A549 (cell line): ENCODE measurements around the gene DSTYK. TPM values are rescaled to one million over a fixed set of nuclear protein-coding genes. Genes with fewer than 3 reads are reported as not detected.

Experiments used
- ATAC-seq, 2 experiments: fragments of 200-7000 bp in 1 of 2; fragments of >200 bp in 1 of 2; cut with Nextera tagmentation in 1 of 2; cut with Tn5 transposase in 1 of 2; 3 replicates each; pipeline versions ENCODE4 v1.8.0 to v1.9.1; 2018 to 2020; ENCODE audit warnings: mild to moderate bottlenecking in 1 of 2, moderate library complexity in 1 of 2
- CTCF ChIA-PET: fragments of 300-600 bp; sonication (Branson Sonifier 250); formaldehyde crosslinking; extraction: SDS; loops from one replicate; lab custom pipeline; 2021; ENCODE audit warnings: antibody characterized with exemption, inconsistent platforms; lab: Yijun Ruan, JAX
- POLR2A ChIA-PET: fragments of 350-600 bp; formaldehyde crosslinking; extraction: SDS; loops from one replicate; lab custom pipeline; 2021; ENCODE audit warnings: antibody characterized with exemption, inconsistent platforms; lab: Yijun Ruan, JAX
- DNase-seq, 2 experiments: peaks; one replicate each; pipeline versions ENCODE4 v3.0.0 to v3.0.0-alpha.2; 2011 to 2016; ENCODE audit warnings: low read depth in 1 of 2, low spot score in 1 of 2
- FAIRE-seq: peaks from 2 replicates; lab custom pipeline; 2011; peaks lifted over from hg19 to GRCh38; lab: Jason Lieb, UNC
- H3K27ac ChIP-seq, 2 experiments: fragments of >200 bp; sonication (Bioruptor Twin); formaldehyde crosslinking; 3 replicates each; pipeline ENCODE4 v1.5.1; 2016 to 2017
- H3K4me1 ChIP-seq: fragments of >200 bp; sonication (Bioruptor Twin); formaldehyde crosslinking; 3 replicates; pipeline ENCODE4 v1.6.1; 2016
- H3K4me2 ChIP-seq: fragments of >200 bp; sonication (Bioruptor Twin); formaldehyde crosslinking; 3 replicates; pipeline ENCODE4 v1.6.1; 2016
- H3K4me3 ChIP-seq: fragments of >200 bp; sonication (Bioruptor Twin); formaldehyde crosslinking; 3 replicates; pipeline ENCODE4 v1.5.1; 2016
- H3K9me3 ChIP-seq: fragments of >200 bp; sonication (Bioruptor Twin); formaldehyde crosslinking; 3 replicates; pipeline ENCODE4 v1.6.1; 2016
- CHD2 ChIP-seq: fragments of 150-350 bp; IDR thresholded peaks from 2 replicates; pipeline ENCODE4 v1.6.1; 2014; ENCODE audit warnings: low read length; ENCODE audit not compliant: partially characterized antibody
- CHD4 ChIP-seq: fragments of 200-600 bp; sonication (generic); IDR thresholded peaks from 2 replicates; pipeline ENCODE4 v1.6.1; 2016; ENCODE audit warnings: antibody characterized with exemption, mild to moderate bottlenecking, borderline replicate concordance
- ELK1 ChIP-seq: fragments of 150-350 bp; IDR thresholded peaks from 2 replicates; pipeline ENCODE4 v1.6.1; 2014; ENCODE audit warnings: low read depth, mild to moderate bottlenecking, low read length
- ESRRA ChIP-seq: fragments of 150-350 bp; IDR thresholded peaks from 2 replicates; pipeline ENCODE4 v1.6.1; 2014; ENCODE audit warnings: mild to moderate bottlenecking, low read length, borderline replicate concordance
- FOSB ChIP-seq: fragments of 250-450 bp; sonication (Bioruptor Pico); IDR thresholded peaks from 2 replicates; pipeline ENCODE4 v1.5.0; 2020; ENCODE audit warnings: mild to moderate bottlenecking, moderate library complexity
- FOXS1 ChIP-seq: fragments of 250-450 bp; sonication (Bioruptor Pico); IDR thresholded peaks from 2 replicates; pipeline ENCODE4 v1.5.0; 2020; ENCODE audit warnings: mild to moderate bottlenecking, moderate library complexity
- GATA3 ChIP-seq: IDR thresholded peaks from 2 replicates; pipeline ENCODE4 v1.6.1; 2012; ENCODE audit warnings: borderline replicate concordance
- HDAC2 ChIP-seq: fragments of 200-600 bp; sonication (generic); IDR thresholded peaks from 2 replicates; pipeline ENCODE4 v1.6.1; 2016
- HES2 ChIP-seq: fragments of >200 bp; sonication (Bioruptor Twin); formaldehyde crosslinking; IDR thresholded peaks from 2 replicates; pipeline ENCODE4 v1.6.1; 2016
- HMGXB4 ChIP-seq: fragments of 250-450 bp; sonication (Bioruptor Pico); IDR thresholded peaks from 2 replicates; pipeline ENCODE4 v1.5.0; 2021; ENCODE audit warnings: mild to moderate bottlenecking, moderate library complexity, borderline replicate concordance
- HOXB5 ChIP-seq: fragments of 250-450 bp; sonication (Bioruptor Pico); IDR thresholded peaks from 2 replicates; pipeline ENCODE4 v1.5.0; 2020; ENCODE audit warnings: mild to moderate bottlenecking, moderate library complexity
- NPAS2 ChIP-seq: fragments of 250-450 bp; sonication (Bioruptor Pico); IDR thresholded peaks from 2 replicates; pipeline ENCODE4 v1.8.0; 2022; ENCODE audit warnings: mild to moderate bottlenecking, moderate library complexity, borderline replicate concordance
- NR3C1 ChIP-seq: fragments of >200 bp; sonication (Bioruptor Twin); formaldehyde crosslinking; IDR thresholded peaks from 3 replicates; pipeline ENCODE4 v1.6.1; 2017
- PHF8 ChIP-seq: fragments of 200-600 bp; sonication (generic); IDR thresholded peaks from 2 replicates; pipeline ENCODE4 v1.6.1; 2016; ENCODE audit warnings: low read depth, mild to moderate bottlenecking, antibody characterized with exemption, moderate library complexity, borderline replicate concordance
- POLR2AphosphoS2 ChIP-seq: conservative IDR thresholded peaks from 2 replicates; pipeline ENCODE4 v1.6.1; 2012; ENCODE audit warnings: low read length, improper control_type of control experiment, inconsistent platforms
- RAD21 ChIP-seq, 2 experiments: fragments of >200 bp in 1 of 2; sonication (Bioruptor Twin) in 1 of 2; formaldehyde crosslinking in 1 of 2; IDR thresholded peaks in 1 of 2; conservative IDR thresholded peaks in 1 of 2; 2 replicates in 1 of 2; 3 replicates in 1 of 2; pipeline ENCODE4 v1.6.1; 2012 to 2018; ENCODE audit warnings: inconsistent platforms in 1 of 2
- TP53 ChIP-seq: fragments of 250-450 bp; sonication (Bioruptor Pico); IDR thresholded peaks from 2 replicates; pipeline ENCODE4 v1.5.0; 2021; ENCODE audit warnings: mild to moderate bottlenecking, moderate library complexity
- ZC3H11A ChIP-seq: fragments of 450-650 bp; IDR thresholded peaks from 2 replicates; pipeline ENCODE4 v1.6.1; 2014; ENCODE audit warnings: antibody characterized with exemption, mild to moderate bottlenecking
- ZNF302 ChIP-seq: fragments of 250-450 bp; sonication (Bioruptor Pico); IDR thresholded peaks from 2 replicates; pipeline ENCODE4 v1.9.0; 2021; ENCODE audit warnings: inconsistent platforms, mild to moderate bottlenecking, moderate library complexity
- WGBS: methylation state at CpG from one replicate; pipeline ENCODE4 v1.1.6; 2017; ENCODE audit errors: missing lambda C conversion rate; 5-methylcytosine and 5-hydroxymethylcytosine counted together
- polyA plus RNA-seq, 4 experiments: library from polyadenylated mRNA; depleted of rRNA in 3 of 4; stranded (reverse); fragments of >200 nt; fragmentation: RNase III in 1 of 4; extraction: RNeasy Plus Mini Kit Qiagen cat#74134 plus additional on column Dnase treatment in 1 of 4; gene quantifications; 2 replicates in 3 of 4; 3 replicates in 1 of 4; pipeline ENCODE4 v1.2.3, GENCODE V29; 2011 to 2017
- TF ChIP-seq, protein P1 (sequence below): IDR thresholded peaks from 2 replicates; pipeline ENCODE4 v1.6.1; 2012; ENCODE audit warnings: low read depth, borderline replicate concordance
- TF ChIP-seq, protein P2 (sequence below): fragments of >200 bp; sonication (Bioruptor Twin); formaldehyde crosslinking; IDR thresholded peaks from 3 replicates; pipeline ENCODE4 v1.5.1; 2016
- TF ChIP-seq, protein P3 (sequence below): IDR thresholded peaks from 2 replicates; pipeline ENCODE4 v1.6.1; 2012
- TF ChIP-seq, protein P4 (sequence below): IDR thresholded peaks from 2 replicates; pipeline ENCODE4 v1.6.1; 2012

The DSTYK gene
- polyA plus RNA-seq, 2 of the 4 experiments (the other 2 are of a cell fraction): 8.6 to 9.0 TPM

DNA sequence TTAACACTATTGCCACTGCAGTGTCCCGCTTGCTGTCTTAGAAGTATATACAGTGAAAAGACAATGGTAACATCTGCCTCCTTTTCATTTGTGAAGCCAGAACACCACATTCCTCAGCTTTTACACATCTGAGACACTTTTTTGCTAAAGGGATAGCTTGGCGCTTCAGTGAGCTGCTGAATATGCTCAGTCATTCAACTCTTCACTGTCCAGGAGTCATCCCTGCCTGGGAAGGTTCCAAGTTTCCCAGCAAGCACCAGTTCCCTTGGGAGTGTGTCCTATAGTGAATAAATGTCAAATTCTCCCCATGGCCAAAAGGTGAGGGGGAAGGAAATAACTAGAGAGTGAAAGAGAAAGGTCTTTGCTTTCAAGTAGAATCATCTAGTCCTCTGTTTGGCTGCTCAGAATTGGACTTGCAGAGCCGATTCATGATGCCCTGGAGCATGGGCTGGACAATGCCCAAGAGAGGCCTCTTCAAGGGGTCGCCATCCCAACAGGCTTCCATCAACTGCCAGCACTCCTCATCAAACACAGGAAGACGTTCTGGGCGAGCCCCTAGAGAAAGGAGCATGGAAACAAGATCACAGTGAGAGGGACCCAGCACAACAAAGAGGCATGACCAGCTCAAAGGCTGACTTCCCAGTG is 64.2 kb downstream of the DSTYK start:
- FAIRE-seq (no peak), DNase-seq (peak in 1 of 2 experiments; percentile 43), ATAC-seq (peak; percentile 20 to 70; a peak in 4 of 6 replicates)
- Histone ChIP-seq H3K27ac (peak overlapping the region; percentile 25 to 66; a peak in 4 of 6 replicates), H3K4me1 (peaks cover 25% of the 10 kb centered on the region), H3K9me3 (no peaks in the 10 kb centered on the region), H3K4me3 (no peak overlapping the region), H3K4me2 (peak overlapping the region; percentile 12; the same call in 1 of the 3 replicates)
- POLR2A ChIA-PET: no interaction called here
- CTCF ChIA-PET: interaction anchor here (1.0 to 2.0 kb wide), 8 partner anchors 12 to 158 kb away, joined by 3 to 8 read pairs (median 4); partner anchors contain the start of gene RBBP5
- TF ChIP-seq HDAC2 (no peak), NPAS2 (CRISPR knock-in tag) (no peak), FOSB (CRISPR knock-in tag) (no peak), NR3C1 (no peak), POLR2AphosphoS2 (no peak), ZC3H11A (no peak), TP53 (CRISPR knock-in tag) (no peak), FOXS1 (CRISPR knock-in tag) (no peak), CHD2 (no peak), CHD4 (no peak), ELK1 (no peak)
- TF ChIP-seq, protein P1, sequence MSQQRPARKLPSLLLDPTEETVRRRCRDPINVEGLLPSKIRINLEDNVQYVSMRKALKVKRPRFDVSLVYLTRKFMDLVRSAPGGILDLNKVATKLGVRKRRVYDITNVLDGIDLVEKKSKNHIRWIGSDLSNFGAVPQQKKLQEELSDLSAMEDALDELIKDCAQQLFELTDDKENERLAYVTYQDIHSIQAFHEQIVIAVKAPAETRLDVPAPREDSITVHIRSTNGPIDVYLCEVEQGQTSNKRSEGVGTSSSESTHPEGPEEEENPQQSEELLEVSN: no peak
- TF ChIP-seq, protein P2, sequence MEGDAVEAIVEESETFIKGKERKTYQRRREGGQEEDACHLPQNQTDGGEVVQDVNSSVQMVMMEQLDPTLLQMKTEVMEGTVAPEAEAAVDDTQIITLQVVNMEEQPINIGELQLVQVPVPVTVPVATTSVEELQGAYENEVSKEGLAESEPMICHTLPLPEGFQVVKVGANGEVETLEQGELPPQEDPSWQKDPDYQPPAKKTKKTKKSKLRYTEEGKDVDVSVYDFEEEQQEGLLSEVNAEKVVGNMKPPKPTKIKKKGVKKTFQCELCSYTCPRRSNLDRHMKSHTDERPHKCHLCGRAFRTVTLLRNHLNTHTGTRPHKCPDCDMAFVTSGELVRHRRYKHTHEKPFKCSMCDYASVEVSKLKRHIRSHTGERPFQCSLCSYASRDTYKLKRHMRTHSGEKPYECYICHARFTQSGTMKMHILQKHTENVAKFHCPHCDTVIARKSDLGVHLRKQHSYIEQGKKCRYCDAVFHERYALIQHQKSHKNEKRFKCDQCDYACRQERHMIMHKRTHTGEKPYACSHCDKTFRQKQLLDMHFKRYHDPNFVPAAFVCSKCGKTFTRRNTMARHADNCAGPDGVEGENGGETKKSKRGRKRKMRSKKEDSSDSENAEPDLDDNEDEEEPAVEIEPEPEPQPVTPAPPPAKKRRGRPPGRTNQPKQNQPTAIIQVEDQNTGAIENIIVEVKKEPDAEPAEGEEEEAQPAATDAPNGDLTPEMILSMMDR: no peak
- 68% methylated on average over 6 of the region's 6 CpGs for WGBS

GRCh38 chr1:205144751-205145150 is 66.8 kb downstream of the DSTYK start:
- CTCF ChIA-PET: interaction anchor here (0.8 to 2.9 kb wide), 7 partner anchors 13 to 156 kb away, joined by 3 to 19 read pairs (median 4); partner anchors contain the start of gene RBBP5
- no peak for FAIRE-seq
- WGBS: 13% methylated on average over 1 of the region's 1 CpG
- H3K4me2 ChIP-seq: peak overlapping the region; percentile 36
- TF ChIP-seq NR3C1: no peak
- TF ChIP-seq ESRRA: no peak
- no peak for TF ChIP-seq ZNF302 (CRISPR knock-in tag)
- TF ChIP-seq HES2: no peak
- TF ChIP-seq HOXB5 (CRISPR knock-in tag): no peak
- TF ChIP-seq, protein P3, sequence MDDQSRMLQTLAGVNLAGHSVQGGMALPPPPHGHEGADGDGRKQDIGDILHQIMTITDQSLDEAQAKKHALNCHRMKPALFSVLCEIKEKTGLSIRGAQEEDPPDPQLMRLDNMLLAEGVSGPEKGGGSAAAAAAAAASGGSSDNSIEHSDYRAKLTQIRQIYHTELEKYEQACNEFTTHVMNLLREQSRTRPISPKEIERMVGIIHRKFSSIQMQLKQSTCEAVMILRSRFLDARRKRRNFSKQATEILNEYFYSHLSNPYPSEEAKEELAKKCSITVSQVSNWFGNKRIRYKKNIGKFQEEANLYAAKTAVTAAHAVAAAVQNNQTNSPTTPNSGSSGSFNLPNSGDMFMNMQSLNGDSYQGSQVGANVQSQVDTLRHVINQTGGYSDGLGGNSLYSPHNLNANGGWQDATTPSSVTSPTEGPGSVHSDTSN: no peak
- no peak for TF ChIP-seq PHF8
- no peak for TF ChIP-seq HMGXB4 (CRISPR knock-in tag)
- TF ChIP-seq, protein P4, sequence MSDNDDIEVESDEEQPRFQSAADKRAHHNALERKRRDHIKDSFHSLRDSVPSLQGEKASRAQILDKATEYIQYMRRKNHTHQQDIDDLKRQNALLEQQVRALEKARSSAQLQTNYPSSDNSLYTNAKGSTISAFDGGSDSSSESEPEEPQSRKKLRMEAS: no peak
- no peak for TF ChIP-seq RAD21 (conservative IDR thresholded peaks at IDR 0.05 in 1 of 2, IDR thresholded peaks at IDR 0.05 in 1 of 2)
- TF ChIP-seq GATA3: no peak
- TF ChIP-seq FOSB (CRISPR knock-in tag): no peak
- TF ChIP-seq, all 56 proteins: peak for 0
- Histone ChIP-seq H3K4me1 (peaks cover 25% of the 10 kb centered on the region), H3K9me3 (no peaks in the 10 kb centered on the region), H3K27ac (peak overlapping the region in 1 of 2 experiments; percentile 50; a peak in 2 of 6 replicates), H3K4me3 (no peak overlapping the region)
- POLR2A ChIA-PET: interaction anchor here (0.6 to 1.7 kb wide), 2 partner anchors 23 to 27 kb away, joined by 4 read pairs; partner anchors contain the start of gene RBBP5
- ATAC-seq: 0 out of 6 replicates have a peak, but pooled peaks of 1 of the 2 experiments have one; percentile 10
- DNase-seq: no peak
